ENCODE data around the gene GNL1. TPM values are rescaled to one million over a fixed set of nuclear protein-coding genes. Genes with fewer than 3 reads are reported as not detected.
"Not testable (repeated sequence)": the region's sequence is repeated elsewhere in the genome, so short reads cannot be mapped to it uniquely, and the experiment has no call there.

Gene GNL1
- total and polyA plus RNA-seq, 8 donors: 32.3 to 86.6 (median 42.0) TPM

- no peaks in the 10 kb centered on the region for H3K9me3 ChIP-seq
- intact Hi-C loops (cut with DNase I): no loop called here
- H3K4me3 ChIP-seq: no peak overlapping the region
- no peak for TF ChIP-seq CTCF (IDR thresholded peaks at IDR 0.05)
- H3K27ac ChIP-seq: no peak overlapping the region
- ATAC-seq (no peak), FAIRE-seq (no peak), DNase-seq (no peak)
- 67 to 78% methylated on average over 3 of the region's 3 CpGs for WGBS, 2 donors
- no peaks in the 10 kb centered on the region for H3K27me3 ChIP-seq
- H3K4me1 ChIP-seq: no peaks in the 10 kb centered on the region
- H3K36me3 ChIP-seq: peaks cover 0 to 4% (median 0%) of the 10 kb centered on the region in 3 donors
Observed at GRCh38 chr6:30497714-30498113, 58.6 kb downstream of the GNL1 start.

GRCh38 chr6:30497261-30497599 is 59.1 kb downstream of the GNL1 start:
- H3K4me1 ChIP-seq; H3K4me3 ChIP-seq; intact Hi-C loops (cut with DNase I); H3K27ac ChIP-seq; DNase-seq; H3K36me3 ChIP-seq; H3K9me3 ChIP-seq; H3K27me3 ChIP-seq; ATAC-seq; FAIRE-seq: not testable (repeated sequence)
- WGBS, 2 donors: 84 to 87% methylated on average over 5 of the region's 5 CpGs

GRCh38 chr6:30495993-30496392 is 60.3 kb downstream of the GNL1 start:
- no peak overlapping the region for H3K27ac ChIP-seq
- H3K36me3 ChIP-seq: peaks cover 0 to 11% (median 0%) of the 10 kb centered on the region in 3 donors
- no peak for DNase-seq
- FAIRE-seq: no peak
- H3K4me3 ChIP-seq: no peak overlapping the region
- no peaks in the 10 kb centered on the region for H3K9me3 ChIP-seq
- intact Hi-C loops (cut with DNase I): no loop called here
- H3K27me3 ChIP-seq: no peaks in the 10 kb centered on the region
- peaks cover 0 to 7% (median 0%) of the 10 kb centered on the region in 3 donors for H3K4me1 ChIP-seq
- ATAC-seq: no peak
- WGBS, 2 donors: 86 to 89% methylated on average over 4 of the region's 4 CpGs
- no peak for TF ChIP-seq CTCF (IDR thresholded peaks at IDR 0.05)

- H3K9me3 ChIP-seq; FAIRE-seq; ATAC-seq; H3K4me3 ChIP-seq; DNase-seq; H3K27me3 ChIP-seq; H3K27ac ChIP-seq; intact Hi-C loops (cut with DNase I): not testable (repeated sequence)
- 67 to 80% methylated on average over 4 of the region's 4 CpGs for WGBS, 2 donors
- Histone ChIP-seq H3K36me3 (peaks cover 0 to 11% (median 0%) of the 10 kb centered on the region in 3 donors), H3K4me1 (peaks cover 0 to 15% (median 0%) of the 10 kb centered on the region in 3 donors)
Observed at GRCh38 chr6:30495060-30495459, 61.2 kb downstream of the GNL1 start.

GRCh38 chr6:30494291-30494861 is 61.9 kb downstream of the GNL1 start:
- Histone ChIP-seq H3K27ac (no peak overlapping the region), H3K36me3 (peaks cover 0 to 11% (median 0%) of the 10 kb centered on the region in 3 donors), H3K4me1 (peaks cover 0 to 15% (median 0%) of the 10 kb centered on the region in 3 donors), H3K9me3 (no peaks in the 10 kb centered on the region), H3K4me3 (no peak overlapping the region), H3K27me3 (no peaks in the 10 kb centered on the region)
- ATAC-seq (no peak), FAIRE-seq (no peak), DNase-seq (no peak)
- no peak for TF ChIP-seq CTCF (IDR thresholded peaks at IDR 0.05)
- WGBS, 2 donors: 78 to 91% methylated on average over 8 of the region's 8 CpGs
- intact Hi-C loops (cut with DNase I): no loop called here

- peak in 1 of 6 donors; percentile 40 for DNase-seq
Observed at GRCh38 chr6:30493643-30494250, 62.5 kb downstream of the GNL1 start.

More at GRCh38 chr6:30493643-30494250, 62.5 kb downstream of the GNL1 start:
- Histone ChIP-seq H3K4me3 (no peak overlapping the region), H3K9me3 (no peaks in the 10 kb centered on the region), H3K27ac (no peak overlapping the region), H3K36me3 (peaks cover 0 to 11% (median 0%) of the 10 kb centered on the region in 3 donors), H3K27me3 (no peaks in the 10 kb centered on the region), H3K4me1 (peaks cover 0 to 15% (median 0%) of the 10 kb centered on the region in 3 donors)
- no peak for TF ChIP-seq CTCF (IDR thresholded peaks at IDR 0.05)
- ATAC-seq (no peak), FAIRE-seq (no peak)
- WGBS, 2 donors: 69 to 72% methylated on average over 8 of the region's 8 CpGs
- intact Hi-C loops (cut with DNase I): no loop called here
